HG02840 (cell line): Measurements from ENCODE around the gene OTOP2.
"Not testable (repeated sequence)": the region's sequence is repeated elsewhere in the genome, so short reads cannot be mapped to it uniquely, and the experiment has no call there.

ENCODE experiments used
- ATAC-seq: cut with Tn5 transposase; IDR thresholded peaks from one replicate; pipeline ENCODE4 v1.9.1; 2021; ENCODE audit warnings: mild to moderate bottlenecking, moderate library complexity, moderate number of reproducible peaks; ENCODE audit not compliant: unreplicated experiment, low FRiP score

OTOP2 gene

DNA sequence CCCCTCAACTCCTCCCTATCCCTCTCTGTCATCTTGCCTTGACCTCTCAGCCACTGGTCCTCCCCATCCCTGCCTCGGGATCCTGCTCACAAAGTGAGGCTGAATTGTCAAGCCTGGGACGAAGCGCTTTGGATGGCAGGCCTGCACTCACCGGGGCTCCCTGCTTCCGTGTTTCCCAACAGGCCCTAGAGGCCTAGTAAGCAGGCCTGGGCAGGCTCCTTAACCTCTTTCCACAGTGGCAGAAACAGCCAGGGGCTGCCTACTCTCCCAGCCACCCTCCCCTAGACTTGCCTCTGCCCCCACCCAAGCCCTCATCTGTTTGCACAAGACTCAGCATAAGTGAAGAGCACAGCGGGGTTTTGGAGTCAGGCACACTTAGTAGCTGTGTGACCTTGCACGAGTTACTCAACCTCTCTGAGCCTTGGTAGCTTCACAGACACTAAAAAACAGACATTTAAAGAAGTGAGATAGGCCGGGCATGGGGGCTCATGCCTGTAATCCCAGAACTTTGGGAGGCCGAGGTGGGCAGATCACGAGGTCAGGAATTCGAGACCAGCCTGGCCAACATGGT lies 25.6 kb upstream of the OTOP2 start:
- no peak for ATAC-seq

- ATAC-seq: no peak
Observed at GRCh38 chr17:74900208-74900607, 23.9 kb upstream of the OTOP2 start.

GRCh38 chr17:74901353-74902135 lies 22.5 kb upstream of the OTOP2 start:
- no peak for ATAC-seq

DNA sequence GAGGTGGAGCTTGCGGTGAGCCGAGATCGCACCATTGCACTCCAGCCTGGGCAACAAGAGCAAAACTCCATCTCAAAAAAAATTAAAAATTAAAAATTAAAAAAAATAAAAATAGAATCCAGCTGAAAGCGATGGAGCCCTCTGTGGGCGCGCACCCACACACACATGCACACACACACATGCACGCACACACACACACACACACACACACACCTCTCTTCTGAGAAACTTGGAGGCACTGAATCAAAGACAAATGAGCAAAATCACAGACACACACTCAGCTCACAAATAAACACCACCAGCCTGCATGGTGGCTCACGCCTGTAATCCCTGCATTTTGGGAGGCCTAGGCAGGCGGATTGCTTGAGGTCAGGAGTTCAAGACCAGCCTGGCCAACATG lies 21.0 kb upstream of the OTOP2 start:
- no peak for ATAC-seq

DNA sequence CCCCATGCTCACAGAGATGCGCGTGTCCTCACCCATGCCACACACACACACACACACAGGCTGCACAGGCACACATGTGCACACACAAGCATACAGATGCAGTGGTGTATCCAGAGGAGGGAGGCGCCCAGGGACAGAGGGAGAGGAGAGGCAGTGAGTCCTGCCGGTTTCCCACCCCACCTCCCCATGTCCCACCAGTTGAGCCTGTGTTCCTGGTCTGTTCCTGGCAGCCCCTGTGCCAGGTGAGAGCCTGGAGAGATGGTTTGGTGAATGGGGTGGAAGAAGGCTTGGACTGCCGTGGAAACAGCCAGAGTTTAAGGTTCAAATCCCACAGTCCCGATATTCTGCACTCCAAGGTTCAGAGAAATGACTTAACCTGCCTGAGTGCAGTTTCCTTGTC lies 20.4 kb upstream of the OTOP2 start:
- no peak for ATAC-seq

- ATAC-seq: no peak
Observed at GRCh38 chr17:74904687-74905409, 19.2 kb upstream of the OTOP2 start.

DNA sequence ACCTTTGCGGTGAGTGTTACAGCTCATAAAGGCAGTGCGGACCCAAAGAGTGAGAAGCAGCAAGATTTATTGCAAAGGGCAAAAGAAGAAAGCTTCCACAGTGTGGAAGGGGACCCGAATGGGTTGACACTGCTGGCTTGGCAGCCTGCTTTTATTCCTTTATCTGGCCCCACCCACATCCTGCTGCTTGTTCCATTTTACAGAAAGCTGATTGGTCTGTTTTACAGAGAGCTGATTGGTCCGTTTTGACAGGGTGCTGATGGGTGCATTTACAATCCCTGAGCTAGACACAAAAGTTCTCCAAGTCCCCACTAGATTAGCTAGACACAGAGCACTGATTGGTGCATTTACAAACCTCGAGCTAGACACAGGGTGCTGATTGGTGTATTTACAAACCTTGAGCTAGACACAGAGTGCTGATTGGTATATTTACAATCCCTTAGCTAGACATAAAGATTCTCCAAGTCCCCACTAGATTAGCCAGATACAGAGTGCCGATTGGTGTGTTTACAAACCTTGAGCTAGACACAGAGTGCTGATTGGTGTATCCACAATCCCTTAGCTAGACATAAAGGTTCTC lies 17.8 kb upstream of the OTOP2 start:
- not testable (repeated sequence) for ATAC-seq

GRCh38 chr17:74907012-74907411 lies 17.1 kb upstream of the OTOP2 start:
- no peak for ATAC-seq

- not testable (repeated sequence) for ATAC-seq
Observed at GRCh38 chr17:74909097-74909496, 15.0 kb upstream of the OTOP2 start.

- ATAC-seq: not testable (repeated sequence)
Observed at GRCh38 chr17:74911423-74911822, 12.7 kb upstream of the OTOP2 start.

GRCh38 chr17:74916136-74916850 lies 7.8 kb upstream of the OTOP2 start:
- ATAC-seq: no peak

- ATAC-seq: no peak
Observed at GRCh38 chr17:74916851-74917199, 7.2 kb upstream of the OTOP2 start.

DNA sequence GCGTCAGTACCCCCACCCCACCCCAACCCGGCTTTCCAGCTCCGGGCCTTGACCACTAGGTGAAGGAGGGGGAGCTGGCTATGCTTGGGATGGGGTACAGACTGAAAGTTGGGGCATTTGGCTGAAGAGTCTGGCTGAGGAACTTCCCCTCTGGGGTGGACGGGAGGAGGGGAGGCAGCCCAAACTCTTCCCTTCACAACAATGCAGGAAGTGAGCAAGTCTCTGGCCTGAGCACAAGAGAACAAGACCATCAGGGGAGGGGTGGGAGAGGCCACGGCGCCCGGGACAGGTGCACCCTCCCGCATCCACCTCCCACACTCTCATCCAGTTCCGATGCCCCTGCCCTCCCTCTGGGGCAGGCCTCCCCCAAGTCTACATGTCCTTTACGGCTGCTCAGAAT lies 6.6 kb upstream of the OTOP2 start:
- no peak for ATAC-seq

DNA sequence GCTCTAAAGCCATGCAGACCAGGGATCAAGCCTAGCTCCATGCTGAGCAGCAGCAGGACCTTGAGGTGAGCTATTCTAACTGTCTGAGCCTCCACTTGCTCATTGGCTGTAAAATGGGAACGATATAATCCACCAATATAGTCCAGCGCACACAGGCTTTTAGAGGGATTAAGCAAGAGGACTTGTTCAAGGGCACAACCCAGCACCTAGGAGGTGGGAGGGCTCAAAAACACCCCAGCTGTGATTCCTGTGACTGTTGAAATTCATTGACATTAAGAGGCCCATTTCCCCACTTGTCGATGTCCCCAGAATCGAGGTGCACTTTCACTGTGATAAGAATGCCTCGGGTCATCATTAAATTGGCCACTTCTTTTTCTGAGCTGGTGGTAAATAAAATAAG lies 5.2 kb upstream of the OTOP2 start:
- ATAC-seq: no peak

GRCh38 chr17:74919440-74920305 lies 4.4 kb upstream of the OTOP2 start:
- no peak for ATAC-seq

- no peak for ATAC-seq
Observed at GRCh38 chr17:74920306-74920620, 3.8 kb upstream of the OTOP2 start.

DNA sequence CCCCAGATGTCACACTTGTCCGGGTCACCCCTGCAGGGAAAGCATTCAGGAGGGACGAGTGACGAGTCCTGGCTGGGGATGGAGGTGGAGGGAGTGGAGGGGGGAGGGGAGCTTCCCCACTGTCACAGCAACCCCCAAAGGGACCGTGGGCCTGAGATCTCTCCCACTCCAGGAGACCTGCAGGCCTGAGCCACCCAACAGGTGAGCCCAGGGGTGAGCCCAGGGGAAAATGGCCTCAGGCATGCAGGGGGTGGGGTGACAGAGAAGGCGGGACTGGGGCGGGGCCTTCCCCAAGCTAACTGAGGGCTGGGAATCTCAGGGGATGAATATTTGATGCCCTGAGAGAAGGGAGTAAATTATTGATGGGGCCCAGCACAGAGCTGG lies 3.4 kb upstream of the OTOP2 start:
- no peak for ATAC-seq

DNA sequence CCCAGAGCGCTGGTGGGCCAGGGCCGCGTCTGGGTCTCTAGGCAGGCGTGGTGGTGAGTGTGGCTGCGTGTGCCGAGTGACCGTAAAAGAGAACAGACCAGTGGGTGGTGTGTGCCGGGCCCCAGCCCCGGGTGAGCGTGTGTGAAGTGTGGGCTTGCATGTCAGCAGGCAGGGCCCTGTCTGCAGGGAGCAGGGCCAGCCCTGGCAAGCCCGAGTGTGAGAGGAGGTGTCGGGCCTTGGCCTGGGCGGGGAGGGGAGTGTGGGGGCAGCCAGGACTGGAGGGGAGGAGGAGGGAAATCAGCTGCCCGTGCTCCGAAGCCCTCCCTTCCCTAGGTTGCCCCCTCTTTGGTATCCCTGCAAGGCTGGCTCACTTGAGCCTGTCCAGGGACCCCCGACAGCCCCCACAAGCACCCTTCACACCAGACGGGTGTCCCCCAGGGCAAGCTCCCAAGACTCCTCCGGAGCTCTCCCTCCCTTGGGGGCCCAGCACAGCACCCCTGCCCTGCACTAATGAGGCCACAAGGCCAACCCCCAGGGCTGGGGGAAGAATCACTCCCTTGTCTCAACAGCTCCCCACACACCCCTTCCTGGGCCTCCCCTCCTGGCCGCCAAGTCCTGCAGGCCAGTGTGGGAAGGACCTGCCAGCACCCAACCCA lies 2.9 kb upstream of the OTOP2 start:
- no peak for ATAC-seq

DNA sequence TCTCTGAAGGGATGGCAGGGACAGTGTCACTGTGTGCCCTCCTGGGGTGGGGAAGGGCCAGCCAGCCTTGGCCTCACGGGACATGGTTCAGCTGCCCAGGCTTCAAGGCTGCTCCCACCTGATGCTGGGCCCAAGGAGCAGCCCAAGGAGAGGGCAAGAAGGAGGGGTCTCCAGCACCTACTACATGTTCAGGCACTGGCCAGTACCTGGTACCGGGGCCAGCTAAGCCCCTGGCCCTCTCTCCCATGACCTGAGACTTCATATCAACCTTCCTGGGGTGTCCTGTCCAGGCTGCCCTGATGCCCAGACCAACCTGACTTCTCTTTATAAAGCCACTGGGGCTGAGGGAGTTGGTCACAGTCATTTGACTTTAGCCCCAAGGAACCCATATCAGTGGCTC lies 2.3 kb upstream of the OTOP2 start:
- ATAC-seq: no peak

GRCh38 chr17:74922172-74922571 lies 1.9 kb upstream of the OTOP2 start:
- no peak for ATAC-seq
